Measurements from ENCODE around the gene SEMA4G.
A peak's percentile ranks its signal among the peaks of the same experiment; 100 is the strongest.

SEMA4G gene

DNA sequence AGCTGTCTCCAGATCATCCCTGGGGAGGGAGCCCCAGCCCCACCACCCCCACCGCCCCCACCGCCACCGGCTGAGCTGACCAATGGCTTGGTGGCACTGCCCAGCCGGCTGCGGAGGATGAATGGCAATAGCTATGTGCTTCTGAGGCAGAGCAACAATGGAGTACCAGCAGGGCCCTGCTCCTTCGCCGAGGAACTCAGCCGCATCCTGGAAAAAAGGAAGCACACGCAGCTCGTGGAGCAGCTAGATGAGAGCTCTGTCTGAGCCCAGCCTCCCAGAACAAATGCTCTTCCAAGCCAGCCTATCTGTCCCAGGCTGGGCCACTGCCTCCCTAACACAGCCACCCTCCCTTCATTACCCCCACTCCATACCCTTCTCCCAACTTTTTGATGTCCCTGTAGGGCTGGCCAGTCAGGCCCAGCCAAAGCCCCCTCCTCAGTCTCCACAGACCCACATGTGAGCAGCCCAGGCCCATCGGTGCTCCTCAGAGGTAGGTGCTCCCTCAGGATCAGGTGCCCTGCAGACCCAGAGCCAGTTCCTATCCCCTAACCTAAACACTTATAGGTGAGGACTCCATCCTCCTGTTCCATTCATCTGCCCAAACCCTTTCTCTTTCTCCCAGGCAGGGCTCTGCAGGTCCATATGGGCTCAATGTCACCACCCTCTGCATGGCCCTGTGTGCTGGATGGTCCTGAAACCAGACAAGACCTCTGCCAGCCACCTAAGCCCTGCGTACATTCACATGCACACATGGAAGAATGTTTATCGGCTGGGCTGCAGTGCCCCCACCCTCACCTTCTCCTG, 14.8 kb downstream of the SEMA4G start:
- H3K27ac ChIP-seq (ENCODE audit: poor library complexity, severe bottlenecking): no peak overlapping the region
- ATAC-seq (ENCODE audit: low read depth) (no peak), DNase-seq (ENCODE audit: low spot score) (no peak)
- H3K27me3 ChIP-seq (ENCODE audit: insufficient read depth, poor library complexity, severe bottlenecking): no peaks in the 10 kb centered on the region
- H3K4me3 ChIP-seq (ENCODE audit: severe bottlenecking): no peak overlapping the region
- TF ChIP-seq, protein P1, sequence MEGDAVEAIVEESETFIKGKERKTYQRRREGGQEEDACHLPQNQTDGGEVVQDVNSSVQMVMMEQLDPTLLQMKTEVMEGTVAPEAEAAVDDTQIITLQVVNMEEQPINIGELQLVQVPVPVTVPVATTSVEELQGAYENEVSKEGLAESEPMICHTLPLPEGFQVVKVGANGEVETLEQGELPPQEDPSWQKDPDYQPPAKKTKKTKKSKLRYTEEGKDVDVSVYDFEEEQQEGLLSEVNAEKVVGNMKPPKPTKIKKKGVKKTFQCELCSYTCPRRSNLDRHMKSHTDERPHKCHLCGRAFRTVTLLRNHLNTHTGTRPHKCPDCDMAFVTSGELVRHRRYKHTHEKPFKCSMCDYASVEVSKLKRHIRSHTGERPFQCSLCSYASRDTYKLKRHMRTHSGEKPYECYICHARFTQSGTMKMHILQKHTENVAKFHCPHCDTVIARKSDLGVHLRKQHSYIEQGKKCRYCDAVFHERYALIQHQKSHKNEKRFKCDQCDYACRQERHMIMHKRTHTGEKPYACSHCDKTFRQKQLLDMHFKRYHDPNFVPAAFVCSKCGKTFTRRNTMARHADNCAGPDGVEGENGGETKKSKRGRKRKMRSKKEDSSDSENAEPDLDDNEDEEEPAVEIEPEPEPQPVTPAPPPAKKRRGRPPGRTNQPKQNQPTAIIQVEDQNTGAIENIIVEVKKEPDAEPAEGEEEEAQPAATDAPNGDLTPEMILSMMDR (IDR thresholded peaks at IDR 0.05; ENCODE audit: poor library complexity, severe bottlenecking): no peak
- H3K36me3 ChIP-seq (ENCODE audit: low read depth): peaks cover 20% of the 10 kb centered on the region
- H3K4me1 ChIP-seq (ENCODE audit: insufficient read depth, poor library complexity, severe bottlenecking): peaks cover 7% of the 10 kb centered on the region
- no peaks in the 10 kb centered on the region for H3K9me3 ChIP-seq (ENCODE audit: severe bottlenecking)

DNA sequence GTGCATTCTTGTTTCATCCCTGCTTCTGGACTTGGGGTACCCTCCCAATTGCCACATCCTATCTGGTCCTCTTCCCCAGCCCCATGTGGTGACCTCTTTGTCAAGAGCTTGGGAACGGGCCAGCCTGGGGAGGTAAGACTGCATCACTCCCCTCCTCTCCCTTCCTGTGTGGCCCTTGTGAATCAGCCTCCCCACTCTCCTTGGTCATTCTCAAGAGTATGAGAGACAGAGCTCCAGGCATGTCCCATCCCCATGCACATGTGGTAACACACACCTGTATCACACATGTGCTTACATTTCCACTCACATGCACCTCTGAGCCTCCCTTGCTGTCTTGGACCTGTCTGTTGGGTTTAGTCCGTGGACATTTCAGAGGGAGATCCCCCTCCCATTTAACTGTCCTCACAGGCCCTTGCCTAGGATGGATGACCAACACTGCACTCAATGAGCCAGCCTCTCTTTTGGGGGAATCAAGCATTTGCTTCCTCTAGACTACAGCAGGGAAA, 15.4 kb downstream of the SEMA4G start:
- Histone ChIP-seq H3K27me3 (ENCODE audit: insufficient read depth, poor library complexity, severe bottlenecking) (no peaks in the 10 kb centered on the region), H3K9me3 (ENCODE audit: severe bottlenecking) (no peaks in the 10 kb centered on the region), H3K4me1 (ENCODE audit: insufficient read depth, poor library complexity, severe bottlenecking) (peaks cover 7% of the 10 kb centered on the region), H3K27ac (ENCODE audit: poor library complexity, severe bottlenecking) (no peak overlapping the region), H3K4me3 (ENCODE audit: severe bottlenecking) (no peak overlapping the region), H3K36me3 (ENCODE audit: low read depth) (peaks cover 26% of the 10 kb centered on the region)
- ATAC-seq (ENCODE audit: low read depth) (no peak), DNase-seq (ENCODE audit: low spot score) (no peak)
- TF ChIP-seq, protein P1 (IDR thresholded peaks at IDR 0.05; ENCODE audit: poor library complexity, severe bottlenecking): no peak

DNA sequence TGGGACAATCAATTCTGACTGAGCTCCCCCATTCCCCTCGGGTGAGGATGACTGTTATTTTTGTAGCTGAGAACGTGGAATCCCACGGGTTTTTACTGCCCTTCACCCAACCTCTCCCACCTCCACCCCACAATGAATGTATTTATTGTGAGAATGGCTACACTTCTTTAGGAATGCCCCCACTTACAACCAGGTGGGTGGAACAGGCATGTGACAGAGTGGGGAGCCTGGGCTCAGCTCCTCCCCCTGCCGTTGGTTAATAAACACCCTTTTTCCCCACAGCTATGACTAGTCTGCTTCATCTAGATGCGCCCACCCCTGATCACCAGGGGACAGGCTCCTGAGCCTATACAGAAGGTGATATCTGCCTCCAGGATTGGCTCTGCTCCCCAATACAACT, 16.0 kb downstream of the SEMA4G start:
- Histone ChIP-seq H3K36me3 (ENCODE audit: low read depth) (peaks cover 32% of the 10 kb centered on the region), H3K9me3 (ENCODE audit: severe bottlenecking) (no peaks in the 10 kb centered on the region), H3K4me3 (ENCODE audit: severe bottlenecking) (no peak overlapping the region), H3K4me1 (ENCODE audit: insufficient read depth, poor library complexity, severe bottlenecking) (peaks cover 7% of the 10 kb centered on the region), H3K27me3 (ENCODE audit: insufficient read depth, poor library complexity, severe bottlenecking) (no peaks in the 10 kb centered on the region), H3K27ac (ENCODE audit: poor library complexity, severe bottlenecking) (no peak overlapping the region)
- ATAC-seq (ENCODE audit: low read depth) (no peak), DNase-seq (ENCODE audit: low spot score) (no peak)
- TF ChIP-seq, protein P1 (IDR thresholded peaks at IDR 0.05; ENCODE audit: poor library complexity, severe bottlenecking): no peak

DNA sequence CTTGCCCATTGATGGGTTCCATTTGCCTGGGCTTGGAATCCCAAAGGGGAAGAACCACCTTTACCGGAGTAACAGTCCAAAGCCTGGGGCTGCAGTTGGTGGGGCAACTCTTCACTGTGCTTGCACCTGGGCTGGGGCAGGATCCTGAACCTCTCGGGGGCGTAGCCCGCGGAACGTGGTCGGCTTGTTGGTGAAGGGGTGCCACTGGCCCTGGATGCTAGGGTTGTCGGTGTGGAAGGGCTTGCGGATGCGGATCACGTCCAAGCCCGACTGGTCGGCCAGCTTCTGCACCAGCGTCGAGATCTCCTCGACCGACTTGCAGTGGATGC, 17.3 kb downstream of the SEMA4G start:
- TF ChIP-seq, protein P1 (IDR thresholded peaks at IDR 0.05; ENCODE audit: poor library complexity, severe bottlenecking): no peak
- H3K36me3 ChIP-seq (ENCODE audit: low read depth): peaks cover 45% of the 10 kb centered on the region

More for the DNA sequence above, 17.3 kb downstream of the SEMA4G start:
- Histone ChIP-seq H3K9me3 (ENCODE audit: severe bottlenecking) (no peaks in the 10 kb centered on the region), H3K27ac (ENCODE audit: poor library complexity, severe bottlenecking) (peak overlapping the region; percentile 58), H3K4me3 (ENCODE audit: severe bottlenecking) (peak overlapping the region; percentile 97), H3K4me1 (ENCODE audit: insufficient read depth, poor library complexity, severe bottlenecking) (peaks cover 7% of the 10 kb centered on the region), H3K27me3 (ENCODE audit: insufficient read depth, poor library complexity, severe bottlenecking) (no peaks in the 10 kb centered on the region)
- DNase-seq (ENCODE audit: low spot score): no peak
- ATAC-seq (ENCODE audit: low read depth): peak; percentile 7; the same call in 2 of the 3 replicates

Data from RWPE2 (cell line).